Stimulated activated CD8-positive, alpha-beta memory T cell treated with anti-CD3 and anti-CD28 coated beads, Interleukin-15, amount 100 ng/mL, for 24 hours (primary cell): ENCODE measurements around the gene ALDH3B1.

Experiments used
- DNase-seq: peaks from one replicate; pipeline ENCODE4 v3.0.0-alpha.2; 2020; ENCODE audit warnings: low read depth

Gene ALDH3B1

DNA sequence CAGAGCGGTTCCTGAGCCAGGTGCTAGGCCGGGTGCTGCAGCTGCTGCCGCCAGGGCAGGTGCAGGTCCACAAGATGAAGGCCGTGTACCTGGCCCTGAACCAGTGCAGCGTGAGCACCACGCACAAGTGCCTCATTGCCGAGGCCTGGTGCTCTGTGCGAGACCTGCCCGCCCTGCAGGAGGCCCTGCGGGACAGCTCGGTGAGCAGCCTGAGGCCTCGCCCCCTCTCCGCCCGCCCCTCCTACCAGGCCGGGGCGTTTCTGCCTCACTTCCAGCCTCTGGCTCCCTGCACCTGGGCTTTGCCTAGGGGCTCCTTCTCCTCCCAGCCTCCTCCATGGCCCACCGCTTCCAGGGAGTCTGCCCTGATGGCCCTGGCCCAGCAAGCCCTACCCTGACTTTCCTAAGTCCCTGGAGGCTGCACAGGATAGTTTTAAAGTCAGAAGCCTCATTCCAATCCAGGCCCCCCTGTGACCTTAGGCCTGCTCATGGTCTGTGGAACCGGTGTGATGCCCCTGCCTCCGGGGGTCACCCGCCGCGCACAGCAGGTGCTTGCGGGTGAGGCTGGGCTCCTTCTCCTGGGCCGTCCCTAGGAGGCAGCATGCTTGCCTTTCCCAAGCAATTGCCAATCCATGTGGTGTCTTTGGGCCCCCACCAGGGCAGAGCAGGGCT is 34.2 kb downstream of the ALDH3B1 start:
- DNase-seq = no peak

GRCh38 chr11:68044898-68045351 is 34.8 kb downstream of the ALDH3B1 start:
- no peak for DNase-seq

GRCh38 chr11:68047437-68048290 is 37.5 kb downstream of the ALDH3B1 start:
- DNase-seq = no peak

- no peak for DNase-seq
Observed at GRCh38 chr11:68048681-68049508, 38.8 kb downstream of the ALDH3B1 start.

DNA sequence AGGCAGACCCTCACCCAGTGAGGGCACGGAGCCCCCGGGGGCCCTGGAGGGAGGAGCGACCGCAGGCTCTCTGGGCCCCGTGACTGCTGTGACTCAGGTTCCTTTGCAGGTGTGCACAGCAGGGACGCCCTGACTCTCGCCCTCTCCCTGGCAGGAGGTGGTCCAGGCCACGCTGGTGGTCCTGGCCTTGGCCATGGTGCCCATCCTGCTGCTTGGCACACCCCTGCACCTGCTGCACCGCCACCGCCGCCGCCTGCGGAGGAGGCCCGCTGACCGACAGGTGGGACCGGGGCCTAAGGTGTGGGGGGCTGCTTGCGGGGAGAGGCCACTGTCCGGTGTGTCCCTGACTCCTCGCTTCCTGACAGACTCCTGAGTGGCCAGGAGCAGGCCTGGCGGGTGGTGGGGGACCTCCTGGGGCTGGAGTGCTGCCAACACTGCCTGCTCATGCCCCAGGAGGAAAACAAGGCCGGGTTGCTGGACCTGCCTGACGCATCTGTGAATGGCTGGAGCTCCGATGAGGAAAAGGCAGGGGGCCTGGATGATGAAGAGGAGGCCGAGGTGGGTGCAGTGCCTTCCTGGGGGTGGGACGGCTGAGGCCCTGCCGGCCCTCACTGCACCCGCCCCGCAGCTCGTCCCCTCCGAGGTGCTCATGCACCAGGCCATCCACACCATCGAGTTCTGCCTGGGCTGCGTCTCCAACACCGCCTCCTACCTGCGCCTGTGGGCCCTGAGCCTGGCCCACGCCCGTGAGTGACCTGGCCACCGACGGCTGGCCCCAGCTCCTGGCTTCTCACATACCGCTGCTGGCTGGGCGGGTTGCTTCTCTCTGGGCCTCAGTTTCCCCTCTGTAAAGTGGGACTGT is 39.6 kb downstream of the ALDH3B1 start:
- DNase-seq = no peak

GRCh38 chr11:68050371-68050841 is 40.3 kb downstream of the ALDH3B1 start:
- DNase-seq = no peak

- DNase-seq = no peak
Observed at GRCh38 chr11:68051191-68052136, 41.3 kb downstream of the ALDH3B1 start.

DNA sequence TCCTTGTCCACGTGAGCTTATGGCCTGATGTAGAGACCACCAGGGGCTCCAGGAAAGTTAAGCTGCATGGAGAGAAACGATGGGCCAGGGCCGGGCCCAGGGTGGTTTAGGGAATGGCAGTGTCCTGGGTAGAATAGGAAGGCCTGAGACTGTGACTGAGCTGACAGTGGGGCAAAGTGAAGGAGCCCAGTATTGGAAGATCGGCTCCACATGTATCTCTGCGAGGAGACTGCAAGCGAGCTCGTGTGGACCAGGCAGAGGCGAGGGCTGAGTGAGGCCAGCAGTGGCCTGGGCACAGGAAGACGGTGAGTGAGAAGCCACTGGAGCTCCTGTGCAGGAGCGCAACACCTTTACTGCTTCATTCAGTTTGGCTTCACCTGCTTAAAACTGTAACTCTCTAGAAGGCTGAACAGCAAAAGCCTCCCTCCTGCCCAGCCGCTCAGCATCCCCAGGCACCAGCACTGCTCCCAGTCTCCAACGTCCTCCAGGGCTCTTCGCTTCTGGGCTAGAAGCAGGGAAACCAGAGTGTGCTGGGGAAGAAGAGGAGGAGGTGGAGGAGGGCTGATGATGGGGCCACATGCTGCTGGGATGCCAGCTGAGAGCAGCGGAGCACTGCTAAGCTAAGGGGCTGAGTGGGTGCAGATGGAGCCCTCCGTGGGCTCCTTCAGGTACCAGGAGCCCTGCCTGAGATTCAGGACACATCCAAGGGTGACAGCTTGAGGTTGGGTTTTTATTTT is 42.2 kb downstream of the ALDH3B1 start:
- no peak for DNase-seq

DNA sequence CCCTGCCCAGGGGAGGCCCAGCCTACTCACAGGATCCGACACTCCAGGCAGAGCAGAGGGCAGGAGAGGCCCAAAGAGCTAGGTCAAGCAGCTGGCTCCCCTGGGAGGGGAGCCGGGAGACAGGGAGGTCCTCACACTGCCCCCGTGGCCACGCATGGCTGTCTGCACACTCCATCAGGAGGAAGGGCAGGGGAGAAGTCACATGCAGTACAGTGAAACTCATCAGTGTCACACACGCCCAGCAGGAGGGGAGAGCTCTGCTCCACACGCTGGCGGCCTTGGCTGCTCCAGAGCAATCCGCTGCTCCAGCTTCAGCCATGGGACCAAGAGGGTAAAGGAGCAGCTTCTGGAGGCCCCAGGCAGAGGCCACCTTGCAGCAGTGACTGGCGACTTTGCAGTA is 43.0 kb downstream of the ALDH3B1 start:
- no peak for DNase-seq

- no peak for DNase-seq
Observed at GRCh38 chr11:68053981-68054812, 44.1 kb downstream of the ALDH3B1 start.

DNA sequence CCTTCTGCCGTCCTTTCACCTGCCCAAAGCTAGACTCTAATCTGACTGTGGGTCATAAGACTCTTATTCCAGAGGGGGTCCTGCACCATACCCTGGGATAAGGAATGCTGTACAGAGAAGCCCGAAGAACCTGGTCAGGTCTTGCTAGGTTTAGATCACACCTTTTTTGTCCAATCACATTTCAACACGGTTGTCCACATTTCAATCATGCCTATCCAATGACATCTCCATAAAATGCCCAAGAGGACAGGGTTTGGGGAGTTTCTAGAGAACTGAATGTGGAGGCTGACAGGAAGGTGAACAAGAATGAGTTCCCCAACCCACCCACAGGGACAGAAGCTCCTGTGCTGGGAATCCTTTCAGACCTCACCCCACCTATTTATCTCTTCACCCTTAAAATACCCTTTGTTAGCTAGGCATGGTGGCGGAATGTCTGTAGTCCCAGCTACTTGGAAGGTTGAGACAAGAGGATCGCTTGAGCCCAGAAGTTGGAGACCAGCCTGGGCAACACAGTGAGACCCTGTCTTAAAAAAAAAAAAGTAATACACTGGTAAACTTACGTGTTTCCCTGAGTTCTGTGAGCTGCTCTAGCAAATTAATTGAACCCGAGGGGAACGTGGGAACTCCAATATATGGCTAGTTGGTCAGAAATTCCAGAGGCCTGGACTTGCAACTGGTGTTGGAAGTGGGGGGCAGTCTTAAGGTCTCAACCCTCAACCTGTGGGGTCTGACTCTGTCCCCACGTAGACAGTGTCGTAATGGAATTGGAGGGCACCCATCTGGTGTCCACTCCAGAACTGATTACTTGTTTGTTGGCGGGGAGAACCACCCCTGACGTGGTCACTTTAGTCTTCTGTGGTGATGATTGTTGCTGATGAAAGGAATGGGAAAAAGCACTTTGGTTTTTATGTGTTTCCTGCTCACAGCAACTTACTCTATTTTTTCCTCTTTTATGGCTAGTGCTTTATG is 46.5 kb downstream of the ALDH3B1 start:
- DNase-seq = no peak

GRCh38 chr11:68057807-68058206 is 47.7 kb downstream of the ALDH3B1 start:
- DNase-seq = no peak

DNA sequence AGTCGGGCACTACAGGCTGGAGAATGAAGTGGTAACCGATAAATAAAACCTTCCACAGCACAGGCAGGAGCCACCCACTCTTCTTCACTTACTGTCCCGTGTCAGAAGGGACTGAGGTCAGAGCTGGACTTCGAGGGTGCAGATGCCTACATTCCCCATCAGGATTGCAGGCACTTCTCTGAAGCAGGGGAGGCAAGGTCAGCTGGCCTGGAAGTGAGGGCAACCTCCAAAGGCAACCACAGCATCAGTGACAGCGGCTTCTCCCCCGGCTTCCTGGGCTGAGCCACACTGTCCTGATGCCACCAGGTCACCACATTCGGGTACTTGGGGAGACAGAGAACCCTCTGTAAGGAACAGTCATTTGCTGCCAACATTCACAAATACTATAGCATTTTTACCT is 51.4 kb downstream of the ALDH3B1 start:
- no peak for DNase-seq

- no peak for DNase-seq
Observed at GRCh38 chr11:68064926-68065325, 54.8 kb downstream of the ALDH3B1 start.

DNA sequence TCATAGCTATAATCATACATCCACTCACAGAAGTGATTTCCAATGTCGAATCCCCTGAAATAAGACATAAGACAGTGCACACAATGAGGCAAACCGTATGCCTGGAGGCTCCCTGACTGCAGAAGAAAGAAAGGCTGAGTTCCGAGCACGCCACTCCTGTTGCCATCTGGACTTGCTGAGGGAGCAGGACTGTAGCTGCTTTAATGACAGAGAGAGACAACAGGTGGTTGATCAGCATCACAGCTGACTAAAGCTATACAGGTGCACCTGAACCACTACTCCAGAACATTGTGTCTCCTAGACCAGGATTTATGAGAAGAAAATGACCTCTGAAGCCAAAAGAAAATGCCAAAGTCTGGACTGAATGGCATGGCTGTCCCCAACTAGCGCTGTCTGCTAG is 55.7 kb downstream of the ALDH3B1 start:
- DNase-seq = no peak

DNA sequence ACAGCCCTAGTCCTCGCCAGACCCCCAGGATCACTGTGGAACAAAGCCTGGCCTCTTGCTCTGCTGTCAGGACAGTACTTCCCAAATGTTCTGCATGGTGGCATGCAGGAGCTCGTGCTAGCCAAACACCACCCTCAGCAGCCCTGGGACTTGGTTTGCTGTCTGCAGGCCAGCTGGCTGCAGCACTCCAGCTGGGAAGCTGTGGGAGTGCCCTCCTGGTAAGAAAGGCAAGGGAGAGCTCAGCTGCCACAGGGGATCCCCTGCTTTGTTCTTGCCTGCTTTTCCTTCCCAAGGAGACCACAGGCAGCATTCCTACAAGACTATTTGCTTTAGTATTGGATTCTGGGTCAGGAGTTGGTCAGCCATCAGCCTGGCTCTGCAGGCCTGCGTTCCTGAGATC is 56.6 kb downstream of the ALDH3B1 start:
- DNase-seq = no peak

GRCh38 chr11:68067991-68068390 is 57.9 kb downstream of the ALDH3B1 start:
- DNase-seq = no peak
